Lower lobe of right lung (tissue), 2 donors: ENCODE results near the gene TESMIN. TPM values are rescaled to one million over a fixed set of nuclear protein-coding genes. Genes with fewer than 3 reads are reported as not detected.

Experiments used
- ATAC-seq, 2 donors: fragments of 200-7000 bp; cut with Tn5 transposase; one replicate each; pipeline ENCODE4 v1.9.1; 2020 to 2022; ENCODE audit warnings: mild to moderate bottlenecking in 2 of 2, moderate library complexity in 2 of 2
- DNase-seq: peaks from one replicate; pipeline ENCODE4 v3.0.0-alpha.2; 2020
- H3K27ac ChIP-seq: fragments of 200-600 bp; one replicate; pipeline ENCODE4 v1.8.0; 2022
- H3K27me3 ChIP-seq: fragments of 200-600 bp; one replicate; pipeline ENCODE4 v1.8.0; 2022; ENCODE audit warnings: low read depth
- H3K36me3 ChIP-seq: fragments of 200-600 bp; one replicate; pipeline ENCODE4 v1.8.0; 2022; ENCODE audit warnings: mild to moderate bottlenecking
- H3K4me1 ChIP-seq: fragments of 200-600 bp; one replicate; pipeline ENCODE4 v1.8.0; 2022
- H3K4me3 ChIP-seq: fragments of 200-600 bp; one replicate; pipeline ENCODE4 v1.8.0; 2022; ENCODE audit warnings: mild to moderate bottlenecking
- H3K9me3 ChIP-seq: fragments of 200-600 bp; one replicate; pipeline ENCODE4 v1.8.0; 2022
- CTCF ChIP-seq: fragments of 200-600 bp; IDR thresholded peaks from one replicate; pipeline ENCODE4 v1.8.0; 2022; ENCODE audit warnings: antibody characterized with exemption, mild to moderate bottlenecking
- intact Hi-C: fragments of 100-400 bp; cut with DNase I; formaldehyde crosslinking; loops from one replicate; pipeline ENCODE4 v1.11.0; 2022
- total RNA-seq: library from RNA; stranded (reverse); fragmentation: NEBNext Ultra II Directional; extraction: Animal tissue kit (Norgen Biotek cat#: 25700); gene quantifications from one replicate; pipeline ENCODE4 v1.2.1, GENCODE V29; 2021
- donor health status: DM: no; HTN: yes; CAD: no; lungs with severe emphysema.

TESMIN gene
- total RNA-seq, 1 donor from 2014 or later = 1.9 TPM

- Histone ChIP-seq H3K4me3 (no peak overlapping the region), H3K9me3 (no peaks in the 10 kb centered on the region), H3K27me3 (no peaks in the 10 kb centered on the region), H3K4me1 (no peaks in the 10 kb centered on the region), H3K27ac (no peak overlapping the region), H3K36me3 (no peaks in the 10 kb centered on the region)
- no peak for DNase-seq
- no peak for TF ChIP-seq CTCF
- ATAC-seq = no peak
- intact Hi-C loops = no loop called here
Measured at GRCh38 chr11:68711114-68711513, 40.2 kb downstream of the TESMIN start.

- DNase-seq (no peak), ATAC-seq (no peak)
- no peak for TF ChIP-seq CTCF
- no peaks in the 10 kb centered on the region for H3K36me3 ChIP-seq
- intact Hi-C loops = no loop called here
- no peaks in the 10 kb centered on the region for H3K9me3 ChIP-seq
- H3K27me3 ChIP-seq = no peaks in the 10 kb centered on the region
- H3K4me1 ChIP-seq = no peaks in the 10 kb centered on the region
- H3K4me3 ChIP-seq = no peak overlapping the region
- H3K27ac ChIP-seq = no peak overlapping the region
Measured at GRCh38 chr11:68710409-68710808, 40.9 kb downstream of the TESMIN start.

GRCh38 chr11:68709062-68709461 lies 42.3 kb downstream of the TESMIN start:
- Histone ChIP-seq H3K27me3 (no peaks in the 10 kb centered on the region), H3K4me3 (no peak overlapping the region), H3K27ac (no peak overlapping the region), H3K36me3 (no peaks in the 10 kb centered on the region), H3K4me1 (no peaks in the 10 kb centered on the region), H3K9me3 (no peaks in the 10 kb centered on the region)
- no peak for TF ChIP-seq CTCF
- ATAC-seq (no peak), DNase-seq (no peak)
- intact Hi-C loops = no loop called here

GRCh38 chr11:68707527-68707926 lies 43.8 kb downstream of the TESMIN start:
- no peaks in the 10 kb centered on the region for H3K27me3 ChIP-seq
- no peaks in the 10 kb centered on the region for H3K36me3 ChIP-seq
- H3K4me1 ChIP-seq = no peaks in the 10 kb centered on the region
- DNase-seq (no peak), ATAC-seq (no peak)
- H3K27ac ChIP-seq = no peak overlapping the region
- H3K4me3 ChIP-seq = no peak overlapping the region
- no peak for TF ChIP-seq CTCF
- no peaks in the 10 kb centered on the region for H3K9me3 ChIP-seq
- intact Hi-C loops = no loop called here

- H3K27me3 ChIP-seq = no peaks in the 10 kb centered on the region
- no peak overlapping the region for H3K4me3 ChIP-seq
- TF ChIP-seq CTCF = no peak
- no peaks in the 10 kb centered on the region for H3K9me3 ChIP-seq
- H3K36me3 ChIP-seq = no peaks in the 10 kb centered on the region
- no peaks in the 10 kb centered on the region for H3K4me1 ChIP-seq
- no peak for ATAC-seq
- no peak overlapping the region for H3K27ac ChIP-seq
- intact Hi-C loops = no loop called here
- DNase-seq = no peak
Measured at GRCh38 chr11:68704887-68705286, 46.4 kb downstream of the TESMIN start.

GRCh38 chr11:68698993-68699392 lies 52.3 kb downstream of the TESMIN start:
- ATAC-seq = no peak

More at GRCh38 chr11:68698993-68699392, 52.3 kb downstream of the TESMIN start:
- no peak for TF ChIP-seq CTCF
- intact Hi-C loops = no loop called here
- Histone ChIP-seq H3K36me3 (no peaks in the 10 kb centered on the region), H3K4me3 (no peak overlapping the region), H3K4me1 (no peaks in the 10 kb centered on the region), H3K9me3 (no peaks in the 10 kb centered on the region), H3K27ac (no peak overlapping the region), H3K27me3 (no peaks in the 10 kb centered on the region)
- no peak for DNase-seq
